HFFc6 (cell line): ENCODE measurements around the gene RPL21. TPM values are rescaled to one million over a fixed set of nuclear protein-coding genes. Genes with fewer than 3 reads are reported as not detected.

Experiments
- DNase-seq: peaks from one replicate; pipeline ENCODE4 v3.0.0-alpha.2; 2018
- H3K27ac Mint-ChIP-seq: 2 replicates; pipeline ENCODE4 v1.8.0; 2020; ENCODE audit warnings: mild to moderate bottlenecking, mixed read lengths
- H3K27me3 Mint-ChIP-seq: 2 replicates; pipeline ENCODE4 v1.8.0; 2021; ENCODE audit warnings: mild to moderate bottlenecking, moderate library complexity, mixed read lengths; ENCODE audit not compliant: insufficient read depth
- H3K36me3 Mint-ChIP-seq: 2 replicates; pipeline ENCODE4 v1.8.0; 2021; ENCODE audit warnings: low read depth, mixed read lengths
- H3K4me1 Mint-ChIP-seq: 2 replicates; pipeline ENCODE4 v1.8.0; 2020; ENCODE audit warnings: low read depth, mixed read lengths
- H3K4me3 Mint-ChIP-seq: 2 replicates; pipeline ENCODE4 v1.8.0; 2020; ENCODE audit warnings: mild to moderate bottlenecking, moderate library complexity, mixed read lengths
- H3K9me3 Mint-ChIP-seq: 2 replicates; pipeline ENCODE4 v1.8.0; 2020; ENCODE audit warnings: mild to moderate bottlenecking, mixed read lengths
- CTCF ChIP-seq: fragments of 200-600 bp; sonication (generic); IDR thresholded peaks from 2 replicates; pipeline ENCODE4 v1.5.0; 2021; ENCODE audit warnings: antibody characterized with exemption, mild to moderate bottlenecking
- total RNA-seq, 6 experiments: library from RNA; stranded (reverse); fragmentation: NEBNext Ultra II Directional; extraction: Animal tissue kit (Norgen Biotek cat#: 25700); gene quantifications; 2 replicates in 1 of 6; 3 replicates in 5 of 6; pipeline ENCODE4 v1.2.3, GENCODE V29; 2021

The RPL21 gene
- total RNA-seq, 6 experiments from 2014 or later: 752 to 1,001 (median 859) TPM

GRCh38 chr13:27226991-27227390, 24.4 kb upstream of the RPL21 start:
- TF ChIP-seq CTCF: no peak
- H3K36me3 Mint-ChIP-seq: peaks cover 2% of the 10 kb centered on the region
- no peak overlapping the region for H3K4me3 Mint-ChIP-seq
- no peaks in the 10 kb centered on the region for H3K4me1 Mint-ChIP-seq
- H3K27me3 Mint-ChIP-seq: peaks cover 23% of the 10 kb centered on the region
- no peak overlapping the region for H3K27ac Mint-ChIP-seq
- no peak for DNase-seq
- peaks cover 18% of the 10 kb centered on the region for H3K9me3 Mint-ChIP-seq

GRCh38 chr13:27228131-27228530, 23.2 kb upstream of the RPL21 start:
- Mint-ChIP-seq H3K4me1 (no peaks in the 10 kb centered on the region), H3K4me3 (no peak overlapping the region), H3K27me3 (peaks cover 21% of the 10 kb centered on the region), H3K36me3 (peaks cover 11% of the 10 kb centered on the region), H3K27ac (no peak overlapping the region), H3K9me3 (peaks cover 29% of the 10 kb centered on the region)
- no peak for DNase-seq
- TF ChIP-seq CTCF: no peak

GRCh38 chr13:27229642-27230041, 21.7 kb upstream of the RPL21 start:
- TF ChIP-seq CTCF: no peak
- H3K27me3 Mint-ChIP-seq: peaks cover 18% of the 10 kb centered on the region
- H3K27ac Mint-ChIP-seq: no peak overlapping the region
- H3K4me3 Mint-ChIP-seq: no peak overlapping the region
- no peak for DNase-seq
- H3K36me3 Mint-ChIP-seq: peaks cover 11% of the 10 kb centered on the region
- peaks cover 29% of the 10 kb centered on the region for H3K9me3 Mint-ChIP-seq
- no peaks in the 10 kb centered on the region for H3K4me1 Mint-ChIP-seq

GRCh38 chr13:27233964-27234363, 17.4 kb upstream of the RPL21 start:
- Mint-ChIP-seq H3K36me3 (peaks cover 11% of the 10 kb centered on the region), H3K4me3 (no peak overlapping the region), H3K27ac (no peak overlapping the region), H3K27me3 (peaks cover 16% of the 10 kb centered on the region), H3K9me3 (peaks cover 26% of the 10 kb centered on the region), H3K4me1 (no peaks in the 10 kb centered on the region)
- DNase-seq: no peak
- no peak for TF ChIP-seq CTCF

GRCh38 chr13:27236478-27236877, 14.9 kb upstream of the RPL21 start:
- Mint-ChIP-seq H3K4me3 (no peak overlapping the region), H3K9me3 (peaks cover 15% of the 10 kb centered on the region), H3K36me3 (peaks cover 11% of the 10 kb centered on the region), H3K27me3 (peaks cover 12% of the 10 kb centered on the region), H3K27ac (no peak overlapping the region), H3K4me1 (no peaks in the 10 kb centered on the region)
- no peak for TF ChIP-seq CTCF
- no peak for DNase-seq

- no peak for DNase-seq
- peaks cover 13% of the 10 kb centered on the region for H3K27me3 Mint-ChIP-seq
- no peak for TF ChIP-seq CTCF
- H3K36me3 Mint-ChIP-seq: no peaks in the 10 kb centered on the region
- H3K4me1 Mint-ChIP-seq: no peaks in the 10 kb centered on the region
- H3K4me3 Mint-ChIP-seq: no peak overlapping the region
- no peaks in the 10 kb centered on the region for H3K9me3 Mint-ChIP-seq
- no peak overlapping the region for H3K27ac Mint-ChIP-seq
Measured at GRCh38 chr13:27242702-27243101, 8.7 kb upstream of the RPL21 start.
